GM21360 (cell line): Measurements from ENCODE around the gene HRCT1.
"Not testable (repeated sequence)": the region's sequence is repeated elsewhere in the genome, so short reads cannot be mapped to it uniquely, and the experiment has no call there.

Experiments used
- ATAC-seq: cut with Tn5 transposase; IDR thresholded peaks from one replicate; pipeline ENCODE4 v1.9.1; 2021; ENCODE audit warnings: mild to moderate bottlenecking, moderate library complexity; ENCODE audit not compliant: unreplicated experiment

The HRCT1 gene

DNA sequence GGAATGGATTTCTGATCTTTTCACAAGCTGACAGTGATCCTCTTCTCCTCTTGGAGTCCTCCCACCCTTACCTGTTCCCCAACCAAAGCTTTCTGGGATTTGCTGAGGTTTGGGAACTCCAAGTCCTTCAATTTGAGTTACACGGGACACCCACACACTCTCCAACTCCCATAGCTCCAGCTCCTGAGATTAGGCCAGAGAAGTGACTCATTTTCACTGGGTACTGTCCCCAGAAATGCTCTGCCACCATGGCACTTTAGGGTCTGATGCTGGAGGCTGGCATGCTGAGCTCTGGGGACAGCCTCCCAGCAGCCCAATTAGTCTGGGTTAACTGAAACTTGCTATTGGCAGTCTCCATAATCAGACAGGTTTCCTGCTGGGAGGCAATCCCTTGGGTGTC, 14.0 kb upstream of the HRCT1 start:
- no peak for ATAC-seq

DNA sequence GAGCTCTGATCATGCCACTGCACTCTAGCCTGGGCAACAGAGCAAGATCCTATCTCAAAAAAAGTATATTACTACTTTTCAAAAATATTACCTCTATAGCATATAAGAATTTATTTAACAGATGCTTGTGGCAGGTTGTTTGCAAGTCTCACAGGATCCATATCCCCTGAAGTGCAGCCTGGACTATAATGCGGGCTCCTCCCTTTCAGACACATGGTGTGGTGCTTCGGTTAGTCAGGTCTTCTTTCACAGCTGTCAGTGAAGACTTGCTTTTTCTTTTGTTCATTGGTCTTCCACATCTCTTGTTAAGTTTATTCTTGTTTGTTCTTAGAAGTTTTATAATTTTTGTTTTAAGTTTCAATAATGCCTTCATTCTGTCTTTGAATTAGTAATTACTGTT, 9.4 kb upstream of the HRCT1 start:
- ATAC-seq: no peak

DNA sequence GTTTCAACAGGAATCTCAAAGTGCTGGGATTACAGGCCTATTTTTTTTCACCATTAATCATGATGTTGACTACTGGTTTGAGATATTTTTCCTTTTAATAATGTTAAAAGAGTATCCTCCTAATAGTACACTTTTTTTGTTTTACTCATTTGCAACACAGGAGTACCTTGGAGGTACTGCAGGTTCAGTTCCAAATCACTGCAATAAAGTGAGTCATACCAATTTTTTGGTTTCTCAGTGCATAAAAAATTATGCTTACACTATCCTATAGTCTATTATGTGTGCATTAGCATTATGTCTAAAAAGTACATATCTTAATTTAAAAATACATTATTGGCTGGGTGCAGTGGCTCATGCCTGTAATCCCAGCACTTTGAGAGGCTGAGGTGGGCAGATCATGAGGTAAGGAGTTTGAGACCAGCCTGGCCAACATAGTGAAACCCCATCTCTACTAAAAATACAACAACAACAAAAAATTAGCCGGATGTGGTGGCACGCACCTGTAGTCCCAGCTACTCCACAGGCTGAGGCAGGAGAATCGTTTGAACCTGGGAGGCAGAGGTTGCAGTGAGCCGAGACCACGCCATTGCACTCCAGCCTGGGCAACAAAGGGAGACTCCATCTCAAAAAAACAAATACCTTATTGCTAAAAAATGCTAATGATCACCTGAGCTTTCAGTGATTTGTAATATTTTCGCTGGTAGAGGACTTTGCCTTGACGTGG, 8.5 kb upstream of the HRCT1 start:
- ATAC-seq: not testable (repeated sequence)

DNA sequence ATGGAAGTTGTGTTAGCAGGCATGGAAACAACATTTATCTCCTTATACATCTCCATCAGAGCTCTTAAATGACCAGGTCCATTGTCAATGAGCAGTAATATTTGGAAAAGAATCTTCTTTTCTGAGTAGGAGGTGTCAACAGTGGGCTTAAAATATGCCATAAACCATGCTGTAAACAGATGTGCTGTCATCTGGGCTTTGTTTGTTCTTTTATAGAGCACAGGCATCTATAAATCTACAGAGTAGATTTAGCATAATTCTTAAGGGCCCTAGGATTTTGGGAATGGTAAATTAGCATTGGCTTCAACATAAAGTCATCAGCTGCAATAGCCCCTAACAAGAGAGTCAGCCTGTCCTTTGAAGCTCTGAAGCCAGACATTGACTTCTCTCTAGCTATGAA, 7.7 kb upstream of the HRCT1 start:
- no peak for ATAC-seq

DNA sequence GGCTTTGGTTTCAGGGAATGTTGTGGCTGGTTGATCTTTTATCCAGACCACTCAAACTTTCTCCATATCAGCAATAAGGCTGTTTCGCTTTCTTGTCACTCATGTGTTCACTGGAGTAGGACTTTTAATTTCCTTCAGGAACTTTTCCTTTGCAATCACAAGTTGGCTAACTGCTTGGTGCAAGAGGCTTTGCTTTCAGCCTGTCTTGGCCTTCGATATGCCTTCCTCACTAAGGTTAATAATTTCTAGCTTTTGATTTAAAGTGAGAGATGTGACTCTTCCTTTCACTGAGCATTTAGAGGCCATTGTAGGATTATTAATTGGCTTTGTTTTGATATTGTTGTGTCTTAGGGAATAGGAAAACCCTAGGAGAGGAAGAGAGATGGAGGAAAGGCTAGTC, 7.0 kb upstream of the HRCT1 start:
- ATAC-seq: no peak

DNA sequence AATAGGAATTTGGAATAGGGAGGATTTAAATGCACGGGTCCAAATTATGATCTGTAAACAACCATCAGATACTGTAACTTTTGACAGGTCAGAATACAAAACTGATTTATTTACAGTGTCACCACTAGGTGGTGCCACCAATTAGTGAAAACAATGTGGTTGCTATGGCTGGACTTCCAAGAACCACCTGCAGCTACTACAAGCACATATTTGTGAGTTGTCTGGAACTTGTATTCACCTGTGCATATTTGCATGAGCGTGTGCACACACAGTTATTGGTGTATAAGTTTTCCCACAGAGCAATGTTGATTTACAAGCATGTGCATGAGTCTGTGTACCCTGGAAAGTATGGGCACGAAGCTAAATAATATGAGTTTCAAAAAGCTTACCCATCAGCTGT, 3.0 kb upstream of the HRCT1 start:
- ATAC-seq: no peak

DNA sequence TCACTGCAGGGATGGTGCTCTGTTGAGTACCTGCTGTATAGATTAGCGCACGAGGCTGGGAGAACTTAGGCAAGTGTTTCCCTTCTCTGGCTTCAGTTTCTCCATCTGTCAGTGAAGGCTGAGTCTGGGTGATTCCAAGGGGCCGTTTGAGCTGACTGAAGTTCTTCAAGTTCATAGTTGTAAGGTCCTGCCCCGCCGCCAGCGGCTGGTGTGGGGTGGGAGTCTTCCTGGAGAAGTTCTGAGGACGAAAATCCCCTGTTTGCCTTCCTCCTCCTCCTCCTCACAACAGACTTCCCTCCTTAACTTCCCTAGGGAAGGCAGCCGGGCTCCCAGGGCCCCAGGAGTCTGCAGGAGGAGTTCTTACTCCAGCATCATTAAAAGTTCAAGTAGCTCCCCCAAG, 1.7 kb upstream of the HRCT1 start:
- ATAC-seq: no peak

DNA sequence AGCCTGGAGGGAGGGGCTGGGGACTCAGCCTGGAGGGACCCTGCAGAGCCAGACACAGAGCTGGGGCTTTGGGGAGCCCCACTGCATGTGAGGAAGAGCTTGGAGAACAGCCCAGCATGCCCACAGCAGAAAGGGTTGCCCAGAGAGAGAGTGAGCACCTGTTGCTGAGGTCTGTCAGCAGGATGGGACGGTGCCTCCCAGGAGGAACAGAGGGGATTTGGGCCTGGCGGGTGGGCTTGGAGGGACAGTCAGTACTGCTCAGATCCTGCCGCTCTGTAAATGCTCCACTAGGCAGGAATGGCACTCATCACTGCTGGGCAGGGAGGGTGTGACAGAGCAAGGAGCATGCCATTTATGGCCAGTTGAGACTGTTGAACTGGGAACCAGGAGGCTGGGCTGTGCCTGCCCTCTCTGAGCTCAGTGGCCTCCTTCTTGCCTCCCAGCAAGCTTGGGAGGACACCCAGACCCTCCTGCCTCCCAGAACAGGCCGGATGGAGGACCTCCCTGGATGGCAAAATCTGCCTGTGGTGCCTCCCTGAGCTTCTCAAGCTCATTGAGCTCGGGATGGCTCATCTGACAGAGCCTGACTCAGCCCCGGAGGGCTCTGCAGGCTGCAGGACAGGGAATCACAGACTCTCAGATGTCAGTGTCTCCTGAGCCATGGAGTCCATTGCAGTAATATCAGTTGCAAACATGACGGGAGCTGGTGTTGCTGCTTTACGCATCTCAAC, 786 bp upstream of the HRCT1 start:
- no peak for ATAC-seq

DNA sequence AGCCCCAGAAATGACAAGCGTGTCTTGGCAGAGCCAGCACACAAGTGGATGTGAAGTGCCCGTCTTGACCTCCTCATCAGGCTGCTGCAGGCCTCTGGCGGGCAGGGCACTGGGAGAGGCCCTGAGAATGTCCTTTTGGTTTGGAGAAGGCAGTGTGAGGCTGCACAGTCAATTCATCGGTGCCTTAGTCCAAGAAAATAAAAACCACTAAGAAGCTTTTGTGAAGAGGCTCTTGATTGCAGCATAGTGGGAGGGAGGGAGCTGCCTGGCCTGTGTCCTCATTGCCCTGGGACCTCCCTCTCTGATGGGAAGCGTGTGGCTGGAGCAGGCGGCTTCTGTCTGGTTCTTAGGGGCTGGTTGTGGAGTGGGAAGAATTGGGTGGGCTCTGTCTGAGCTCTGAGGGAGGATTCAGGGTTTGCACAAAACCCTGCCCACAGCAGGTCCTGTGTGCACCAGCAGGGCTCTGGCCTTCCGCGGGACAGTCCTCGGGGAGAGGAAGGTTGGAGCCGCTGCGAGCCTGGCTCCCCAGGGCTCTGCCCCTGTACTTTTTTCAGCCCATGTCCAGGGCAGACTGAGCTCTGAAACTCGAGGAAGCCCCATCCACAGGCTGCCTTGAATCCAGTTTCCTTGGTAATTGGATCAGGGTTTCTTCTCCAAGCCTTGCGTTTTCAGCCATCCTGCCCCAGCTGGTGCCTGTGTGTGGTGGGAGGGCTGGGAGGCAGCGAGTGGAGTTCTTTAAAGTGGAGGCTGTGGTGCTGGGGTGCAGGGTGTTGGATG, 1.1 kb downstream of the HRCT1 start:
- ATAC-seq: no peak

DNA sequence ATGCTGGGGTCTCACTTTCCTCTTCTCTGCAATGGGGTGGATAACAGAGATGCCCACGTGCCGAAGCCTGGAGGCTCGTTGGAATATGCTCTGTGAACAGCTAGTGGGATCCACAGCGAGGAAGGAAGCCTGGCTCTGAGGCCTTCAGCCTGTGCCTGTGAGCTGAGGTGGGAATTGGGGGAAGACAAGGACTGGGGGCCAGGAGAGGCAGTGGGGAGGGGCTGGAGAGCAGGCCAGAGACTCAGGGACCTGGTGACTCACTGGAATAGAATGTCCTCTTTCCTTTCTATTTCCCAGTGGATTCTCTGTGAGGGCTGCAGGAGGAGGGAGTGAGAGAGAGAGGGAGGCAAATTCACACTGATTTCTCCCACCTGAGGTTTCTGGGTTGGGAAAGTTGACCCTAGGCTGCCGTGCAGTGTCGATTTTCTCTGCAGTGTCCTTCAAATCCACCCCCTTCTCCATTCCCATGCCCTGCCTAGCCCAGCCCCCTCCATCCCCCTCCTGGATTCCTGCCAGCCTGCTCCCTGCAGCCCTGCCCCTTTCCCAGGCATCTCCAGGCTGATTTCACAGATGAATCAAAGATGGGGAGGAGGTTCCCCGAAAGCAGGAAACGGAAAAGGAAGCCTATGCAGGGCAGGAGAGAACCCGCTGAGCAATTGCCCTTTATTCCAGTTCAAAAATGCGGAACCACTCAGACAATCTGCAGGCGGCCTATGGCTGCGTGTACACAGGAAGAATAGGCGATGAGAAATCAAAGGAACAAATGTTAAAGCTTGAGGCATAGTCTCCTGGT, 1.9 kb downstream of the HRCT1 start:
- ATAC-seq: no peak

DNA sequence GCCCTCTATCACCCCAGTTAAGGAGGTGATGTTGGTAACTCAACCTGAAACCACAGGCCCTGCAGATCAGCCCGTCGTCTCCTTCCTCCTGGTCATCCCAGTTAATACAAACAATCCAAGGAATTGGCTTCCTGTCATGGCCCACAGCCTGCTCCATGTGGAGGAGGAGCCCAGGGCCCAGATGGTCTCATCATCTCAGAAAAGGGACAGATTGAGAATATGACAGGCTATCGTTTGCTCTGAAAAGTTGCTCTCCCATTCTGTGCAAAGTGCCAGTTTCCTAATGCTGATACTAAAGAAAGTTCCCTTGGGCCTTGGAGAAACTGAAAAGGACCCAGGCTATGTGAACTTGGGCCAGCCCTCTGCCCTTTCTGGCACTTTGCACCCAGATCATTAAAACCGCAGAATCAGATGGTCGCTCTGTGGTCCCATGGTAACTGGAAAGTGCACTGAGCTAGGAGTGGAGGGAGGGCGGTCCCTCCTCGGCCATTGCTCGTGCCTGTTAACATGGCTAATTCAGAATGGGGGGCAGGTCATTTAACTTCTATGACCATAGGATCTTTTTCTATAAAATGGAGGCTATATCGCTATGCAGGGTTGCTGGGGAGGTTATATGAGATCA, 2.6 kb downstream of the HRCT1 start:
- no peak for ATAC-seq

DNA sequence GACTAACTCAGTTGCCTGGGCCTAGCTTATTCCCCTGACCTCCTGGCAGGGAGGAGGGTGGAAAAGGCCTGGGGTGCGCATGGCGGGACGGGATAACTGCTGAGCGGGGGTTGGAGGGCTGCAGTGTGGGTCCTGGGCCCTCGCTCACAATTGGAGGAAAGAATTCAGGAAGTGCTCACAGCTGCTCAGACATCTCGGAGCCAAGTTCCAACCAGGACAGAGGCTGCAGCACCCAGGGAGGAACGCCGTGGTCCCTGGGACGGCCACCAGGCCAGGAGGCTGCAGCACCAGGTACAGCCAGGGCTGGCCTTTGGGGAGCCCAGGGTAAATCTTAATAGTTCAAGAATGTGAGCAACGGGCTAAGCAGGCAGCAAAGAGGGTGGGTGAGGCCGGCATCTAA, 3.3 kb downstream of the HRCT1 start, which contains the start of gene SPAAR:
Gene SPAAR (plus strand): TSS at position 217 of the 400 bp plus-strand sequence. CDS start 974 bp downstream, outside the sequence.
- ATAC-seq: no peak

DNA sequence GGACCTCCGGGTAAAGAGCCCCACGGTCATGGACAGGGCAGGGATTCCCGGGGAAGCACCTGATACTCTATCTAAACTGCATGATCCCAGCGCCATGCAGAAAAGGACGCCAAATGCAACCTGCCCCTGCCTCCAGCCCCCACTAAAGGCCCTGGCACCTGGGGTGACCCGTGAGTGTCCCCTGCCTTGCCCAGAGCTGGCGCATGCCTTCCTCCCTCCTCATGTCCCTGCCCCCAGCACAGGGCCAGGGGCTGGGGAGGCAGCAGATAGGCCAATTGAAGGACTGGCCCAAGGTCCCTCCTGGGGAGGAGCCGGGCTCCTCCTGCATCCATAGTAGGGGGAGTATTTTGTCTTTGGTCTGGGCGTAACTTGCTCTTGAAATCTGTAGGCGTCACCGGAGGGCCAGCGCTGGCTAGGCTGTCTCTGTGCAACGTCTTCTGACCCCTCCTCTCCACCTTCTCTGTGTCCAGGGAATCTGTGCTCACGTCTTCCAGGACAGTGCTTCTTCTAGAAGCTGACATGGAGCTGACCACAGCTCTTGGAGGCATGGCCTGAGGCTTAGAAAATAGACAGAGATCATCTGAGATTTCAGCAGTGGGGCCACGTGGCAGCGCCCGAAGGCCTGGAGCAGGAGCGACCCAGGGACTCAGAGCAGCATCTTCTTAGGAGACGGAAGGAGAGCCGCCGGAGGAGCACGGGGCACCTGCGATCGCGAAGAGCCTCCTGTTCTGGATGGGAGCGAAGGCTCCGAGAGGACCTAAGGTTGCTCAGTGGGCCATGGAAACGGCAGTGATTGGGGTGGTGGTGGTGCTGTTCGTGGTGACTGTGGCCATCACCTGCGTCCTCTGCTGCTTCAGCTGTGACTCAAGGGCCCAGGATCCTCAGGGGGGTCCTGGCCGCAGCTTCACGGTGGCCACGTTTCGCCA, 3.9 kb downstream of the HRCT1 start:
- ATAC-seq: no peak

DNA sequence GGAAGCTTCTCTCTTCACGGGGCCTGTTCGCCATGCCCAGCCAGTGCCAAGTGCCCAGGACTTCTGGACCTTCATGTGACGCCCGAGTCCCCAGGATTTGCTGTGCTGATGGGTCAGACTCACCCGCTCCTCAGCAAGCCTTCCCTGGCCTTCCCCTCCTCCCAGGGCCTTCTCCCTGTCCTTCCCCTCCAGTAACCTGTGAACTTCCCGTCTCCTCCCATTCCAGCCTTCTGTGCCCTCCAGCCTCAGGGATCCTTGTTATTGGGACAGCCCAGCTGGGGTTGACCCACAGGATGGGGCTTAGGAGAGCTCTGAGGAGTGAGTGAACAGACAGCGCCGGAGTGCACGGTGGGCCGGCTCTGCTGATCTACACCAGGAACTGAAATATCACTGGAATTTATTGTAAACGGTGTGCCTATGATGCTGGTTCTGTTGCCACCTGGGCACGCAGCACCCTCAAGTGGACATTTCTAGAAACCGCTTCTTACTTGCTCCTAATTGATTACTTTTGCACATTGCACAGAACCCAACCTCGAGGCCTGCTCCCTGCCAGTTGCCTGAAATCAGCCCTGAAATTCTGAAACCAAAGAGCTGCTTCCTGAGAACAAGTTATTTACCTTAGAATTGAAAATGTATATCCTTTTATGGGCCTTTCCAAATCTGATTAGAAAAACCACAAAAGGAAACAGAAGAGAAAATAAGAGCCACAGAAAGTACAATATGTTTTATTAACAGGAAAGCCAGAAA, 4.8 kb downstream of the HRCT1 start:
- ATAC-seq: no peak

DNA sequence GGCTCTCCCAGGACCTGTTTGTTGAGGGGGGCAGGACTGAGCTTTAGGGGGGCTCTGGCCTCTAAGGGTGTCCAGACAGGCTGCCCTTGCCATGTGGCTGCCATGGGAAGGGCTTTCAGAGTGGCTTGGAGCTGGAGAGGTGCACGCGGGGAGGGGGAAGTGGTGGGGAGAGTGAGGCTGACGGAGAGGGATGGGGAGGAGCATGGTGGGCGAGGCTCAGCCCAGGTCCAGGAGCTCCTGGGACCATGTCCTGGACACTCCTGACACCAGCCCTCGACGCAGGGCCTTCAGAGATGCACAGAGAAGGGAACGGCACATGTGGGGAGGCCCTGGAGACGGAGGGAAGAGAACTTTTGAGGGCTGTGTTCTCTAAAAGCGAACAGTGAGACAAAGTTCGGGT, 5.7 kb downstream of the HRCT1 start:
- no peak for ATAC-seq

DNA sequence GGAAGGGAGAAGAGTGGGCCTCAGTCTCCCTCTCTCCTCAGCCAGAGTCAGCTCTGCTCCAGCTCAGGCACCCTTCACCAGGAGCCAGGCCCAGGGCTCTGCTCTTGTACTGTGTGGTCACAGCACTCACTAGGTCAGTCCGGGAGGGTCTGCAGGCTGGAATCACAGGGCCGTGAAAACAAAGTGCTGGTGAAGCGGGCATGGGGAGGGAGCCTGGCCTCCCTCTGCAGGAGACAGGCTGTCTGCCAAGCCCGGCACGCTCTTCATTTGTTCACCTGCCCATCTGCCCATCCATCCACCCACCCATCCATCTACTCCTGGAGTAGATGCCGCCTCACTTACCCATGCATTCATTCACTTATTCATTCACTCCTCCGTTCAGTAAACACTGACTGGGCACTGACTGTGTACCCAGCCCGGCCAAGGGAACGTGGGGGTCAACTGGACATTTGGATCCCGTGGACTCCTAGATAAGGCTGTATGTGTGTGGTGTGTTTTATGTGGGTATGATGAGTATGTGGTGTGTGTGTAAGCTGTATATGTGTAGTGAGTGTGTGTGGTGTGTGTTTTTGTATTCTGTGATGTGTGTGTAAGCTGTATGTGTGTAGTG, 6.9 kb downstream of the HRCT1 start:
- no peak for ATAC-seq

DNA sequence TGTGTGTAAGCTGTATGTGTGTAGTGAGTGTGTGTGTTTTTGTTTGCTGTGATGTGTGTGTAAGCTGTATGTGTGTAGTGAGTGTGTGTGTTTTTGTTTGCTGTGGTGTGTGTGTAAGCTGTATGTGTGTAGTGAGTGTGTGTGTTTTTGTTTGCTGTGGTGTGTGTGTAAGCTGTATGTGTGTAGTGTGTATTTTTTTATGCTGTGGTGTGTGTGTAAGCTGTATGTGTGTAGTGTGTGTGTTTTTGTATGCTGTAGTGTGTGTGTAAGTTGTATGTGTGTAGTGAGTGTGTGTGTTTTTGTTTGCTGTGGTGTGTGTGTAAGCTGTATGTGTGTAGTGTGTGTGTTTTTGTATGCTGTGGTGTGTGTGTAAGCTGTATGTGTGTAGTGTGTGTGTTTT, 7.4 kb downstream of the HRCT1 start:
- not testable (repeated sequence) for ATAC-seq

DNA sequence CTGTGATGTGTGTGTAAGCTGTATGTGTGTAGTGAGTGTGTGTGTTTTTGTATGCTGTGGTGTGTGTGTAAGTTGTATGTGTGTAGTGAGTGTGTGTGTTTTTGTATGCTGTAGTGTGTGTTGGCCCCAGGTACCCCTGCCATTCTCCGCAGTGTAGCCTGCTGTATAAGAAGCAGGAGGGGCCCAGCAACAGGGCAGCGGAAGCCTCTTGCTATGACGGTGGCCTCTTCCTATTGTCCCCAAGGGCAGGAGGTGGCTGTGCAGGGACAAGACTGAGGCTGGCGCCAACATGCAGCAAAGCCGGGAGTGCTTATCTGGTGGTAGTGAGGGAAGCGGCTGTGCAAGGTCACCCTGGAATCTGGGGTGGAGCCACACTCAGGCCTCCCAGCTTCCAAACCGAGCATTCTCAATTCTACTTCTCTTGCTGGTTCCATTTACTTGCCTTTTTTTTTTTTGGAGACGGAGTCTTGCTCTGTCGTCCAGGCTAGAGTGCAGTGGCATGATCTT, 8.4 kb downstream of the HRCT1 start:
- ATAC-seq: no peak
